GM18858 (cell line): ENCODE data around the gene ZNF302.

Experiments used
- ATAC-seq: cut with Tn5 transposase; IDR thresholded peaks from one replicate; pipeline ENCODE4 v1.9.1; 2021; ENCODE audit not compliant: unreplicated experiment

Gene ZNF302

GRCh38 chr19:34731019-34731829 lies 53.7 kb downstream of the ZNF302 start:
- ATAC-seq, result no peak

DNA sequence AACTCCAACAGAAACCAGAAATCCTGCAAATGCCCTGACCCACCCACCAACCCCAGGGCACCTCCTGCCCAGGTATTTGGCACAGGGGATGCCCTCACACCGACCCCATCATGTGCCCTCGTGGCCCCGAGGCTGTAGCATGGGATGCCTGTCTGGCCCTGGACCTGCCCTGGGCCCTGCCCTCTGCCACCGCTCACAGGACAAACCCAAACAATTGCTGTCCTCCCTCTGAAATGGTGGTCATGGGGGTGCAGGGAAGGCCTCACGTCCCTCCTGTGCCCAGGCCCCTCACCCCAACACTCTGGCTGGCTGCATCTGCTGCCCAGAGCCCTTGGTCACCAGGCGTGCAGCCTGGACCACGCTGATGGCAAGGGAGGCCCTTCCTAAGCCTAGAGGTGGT lies 54.5 kb downstream of the ZNF302 start:
- no peak for ATAC-seq

GRCh38 chr19:34732612-34733211 lies 55.2 kb downstream of the ZNF302 start:
- ATAC-seq, result no peak

GRCh38 chr19:34733266-34733745 lies 55.8 kb downstream of the ZNF302 start:
- peak; percentile 8 for ATAC-seq

DNA sequence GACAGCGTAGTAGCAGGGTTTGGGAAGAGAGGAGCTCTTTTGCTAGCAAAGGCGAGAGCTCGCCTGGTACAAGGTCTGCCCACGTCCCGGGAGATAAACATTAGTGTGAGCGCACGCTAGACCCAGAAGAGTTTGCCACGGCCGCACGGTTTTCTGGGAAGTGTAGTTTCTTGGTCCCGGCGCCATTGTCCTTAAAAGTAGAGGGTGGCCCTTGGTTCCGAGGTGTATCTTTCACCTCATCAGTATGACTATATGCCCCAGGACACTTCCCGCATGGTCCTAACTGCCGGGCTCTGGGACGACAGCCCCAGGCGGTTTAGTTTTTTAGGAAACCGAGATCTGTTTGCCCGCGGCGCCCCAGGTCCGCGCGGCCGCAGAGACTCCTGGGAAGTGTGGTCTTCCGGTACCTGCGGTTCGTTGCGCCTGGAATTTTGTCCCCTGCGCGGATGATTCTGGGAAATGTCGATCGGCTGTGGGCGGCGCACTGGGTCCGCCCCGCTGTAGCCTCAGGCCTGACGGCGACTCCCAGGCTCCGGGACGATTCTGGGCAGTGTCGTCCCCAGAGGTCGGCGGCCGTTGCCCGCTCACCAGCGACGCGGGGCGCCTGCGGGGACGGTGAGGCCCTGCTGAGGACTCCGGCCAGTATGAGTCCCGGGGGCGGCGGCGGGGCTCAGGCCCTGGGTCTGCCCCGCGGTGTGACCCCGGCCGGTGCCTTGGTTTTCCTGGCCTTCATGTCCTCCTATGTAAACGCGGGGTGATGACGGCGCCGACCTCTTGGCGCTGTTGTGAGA lies 56.5 kb downstream of the ZNF302 start, which contains the start of gene ZNF181:
Gene ZNF181, plus strand, starts transcription at position 498 of the 791 bp plus-strand sequence. CDS start 795 bp downstream, outside the sequence.
- ATAC-seq, result peak; percentile 59

DNA sequence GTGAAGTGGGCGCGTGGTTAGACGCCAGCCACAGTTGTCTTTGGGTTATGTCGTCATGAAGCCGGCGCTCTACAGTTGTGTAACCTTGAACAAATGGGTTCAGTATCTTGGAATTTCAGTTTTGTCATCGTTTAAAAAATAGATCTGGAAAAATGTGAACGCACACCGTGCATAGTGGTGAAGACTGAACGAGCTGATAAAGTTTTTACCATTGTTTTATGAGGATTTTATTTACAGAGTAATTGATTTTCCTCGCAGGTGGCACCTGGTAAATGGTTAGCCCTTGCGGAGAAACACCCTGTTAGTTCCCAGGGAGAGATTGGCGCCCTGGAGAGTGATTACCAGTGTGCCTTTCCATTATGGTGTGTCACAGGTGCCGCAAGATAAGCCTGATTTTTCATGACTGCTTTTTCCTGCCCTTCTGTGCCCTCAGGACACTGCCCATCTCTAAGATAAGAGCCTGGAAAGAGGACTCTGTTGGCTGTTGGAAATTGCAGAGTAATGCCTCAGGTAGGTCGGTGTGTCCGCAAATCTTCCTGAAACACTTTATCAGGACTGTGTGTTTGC lies 57.1 kb downstream of the ZNF302 start:
- ATAC-seq, result peak; percentile 39
